ENCODE results near the gene CBX8. TPM values are rescaled to one million over a fixed set of nuclear protein-coding genes. Genes with fewer than 3 reads are reported as not detected.

Gene CBX8
- total and polyA plus RNA-seq, 2 experiments from 2014 or later = 6.5 to 8.6 TPM

DNA sequence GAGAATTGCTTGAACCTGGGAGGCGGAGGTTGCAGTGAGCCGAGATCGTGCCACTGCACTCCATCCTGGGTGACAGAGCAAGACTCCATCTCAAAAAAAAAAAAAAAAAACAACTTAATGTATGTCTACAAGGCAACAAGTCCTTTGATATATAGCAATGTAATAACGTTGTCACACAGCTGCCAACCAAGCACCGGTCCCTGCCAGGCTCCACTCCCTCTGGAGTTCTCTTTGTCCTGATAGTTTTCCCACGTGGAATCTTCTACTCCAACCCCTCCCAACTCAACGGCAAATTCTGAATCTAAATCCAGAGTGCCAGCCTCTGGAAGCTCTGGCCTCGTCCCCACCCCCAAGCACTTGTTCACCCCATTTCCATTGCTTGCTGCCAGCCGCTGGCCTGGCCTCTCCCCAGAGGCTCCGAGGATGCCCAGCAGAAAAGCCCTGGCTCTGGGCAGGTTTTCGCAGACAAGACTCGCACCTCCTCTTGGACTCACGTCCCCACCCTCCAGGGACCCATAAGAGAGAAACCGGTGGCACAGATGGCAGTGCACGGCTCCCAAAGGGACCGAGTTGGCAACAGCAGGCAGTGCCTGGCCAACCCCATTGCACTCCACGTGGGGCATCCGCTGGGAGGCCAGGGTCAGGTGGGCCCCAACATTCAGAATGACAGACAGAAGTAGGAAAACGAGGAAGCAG lies 34.8 kb downstream of the CBX8 start:
- WGBS (ENCODE audit: low lambda C conversion rate, missing lambda C conversion rate) = 91% methylated on average over 19 of the region's 19 CpGs

GRCh38 chr17:79760197-79760906 lies 36.5 kb downstream of the CBX8 start:
- no peak for DNase-seq (ENCODE audit: low spot score)
- Histone ChIP-seq H3K9me2 (replicated peaks; ENCODE audit: insufficient read depth) (no peaks in the 10 kb centered on the region), H3K9me3 (ENCODE audit: low read depth) (no peaks in the 10 kb centered on the region), H3K27me3 (no peaks in the 10 kb centered on the region), H4K20me1 (ENCODE audit: insufficient read depth, poor library complexity, severe bottlenecking) (no peaks in the 10 kb centered on the region), H3K4me1 (ENCODE audit: insufficient read depth) (no peaks in the 10 kb centered on the region), H3K27ac (no peak overlapping the region), H3K4me3 (no peak overlapping the region), H2AFZ (no peak overlapping the region), H3K79me2 (no peaks in the 10 kb centered on the region), H3K4me2 (no peak overlapping the region), H3K36me3 (replicated peaks; ENCODE audit: insufficient read depth, low read depth) (no peaks in the 10 kb centered on the region)
- 87% methylated on average over 21 of the region's 21 CpGs for WGBS (ENCODE audit: low lambda C conversion rate, missing lambda C conversion rate)
- TF ChIP-seq EZH2phosphoT487 (IDR thresholded peaks at IDR 0.05; ENCODE audit: low read depth, severe bottlenecking, unreplicated experiment) (no peak), EZH2 (IDR thresholded peaks at IDR 0.05; ENCODE audit: borderline replicate concordance) (no peak)
- TF ChIP-seq, protein P1, sequence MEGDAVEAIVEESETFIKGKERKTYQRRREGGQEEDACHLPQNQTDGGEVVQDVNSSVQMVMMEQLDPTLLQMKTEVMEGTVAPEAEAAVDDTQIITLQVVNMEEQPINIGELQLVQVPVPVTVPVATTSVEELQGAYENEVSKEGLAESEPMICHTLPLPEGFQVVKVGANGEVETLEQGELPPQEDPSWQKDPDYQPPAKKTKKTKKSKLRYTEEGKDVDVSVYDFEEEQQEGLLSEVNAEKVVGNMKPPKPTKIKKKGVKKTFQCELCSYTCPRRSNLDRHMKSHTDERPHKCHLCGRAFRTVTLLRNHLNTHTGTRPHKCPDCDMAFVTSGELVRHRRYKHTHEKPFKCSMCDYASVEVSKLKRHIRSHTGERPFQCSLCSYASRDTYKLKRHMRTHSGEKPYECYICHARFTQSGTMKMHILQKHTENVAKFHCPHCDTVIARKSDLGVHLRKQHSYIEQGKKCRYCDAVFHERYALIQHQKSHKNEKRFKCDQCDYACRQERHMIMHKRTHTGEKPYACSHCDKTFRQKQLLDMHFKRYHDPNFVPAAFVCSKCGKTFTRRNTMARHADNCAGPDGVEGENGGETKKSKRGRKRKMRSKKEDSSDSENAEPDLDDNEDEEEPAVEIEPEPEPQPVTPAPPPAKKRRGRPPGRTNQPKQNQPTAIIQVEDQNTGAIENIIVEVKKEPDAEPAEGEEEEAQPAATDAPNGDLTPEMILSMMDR (IDR thresholded peaks at IDR 0.05; ENCODE audit: poor library complexity) = no peak

More for the DNA sequence above, 34.8 kb downstream of the CBX8 start:
- Histone ChIP-seq H3K36me3 (replicated peaks; ENCODE audit: insufficient read depth, low read depth) (no peaks in the 10 kb centered on the region), H3K9me2 (replicated peaks; ENCODE audit: insufficient read depth) (no peaks in the 10 kb centered on the region), H3K4me3 (no peak overlapping the region), H4K20me1 (ENCODE audit: insufficient read depth, poor library complexity, severe bottlenecking) (no peaks in the 10 kb centered on the region), H2AFZ (no peak overlapping the region), H3K27me3 (no peaks in the 10 kb centered on the region), H3K27ac (no peak overlapping the region), H3K4me2 (no peak overlapping the region), H3K9me3 (ENCODE audit: low read depth) (no peaks in the 10 kb centered on the region), H3K4me1 (ENCODE audit: insufficient read depth) (no peaks in the 10 kb centered on the region), H3K79me2 (no peaks in the 10 kb centered on the region)
- TF ChIP-seq EZH2phosphoT487 (IDR thresholded peaks at IDR 0.05; ENCODE audit: low read depth, severe bottlenecking, unreplicated experiment) (no peak), EZH2 (IDR thresholded peaks at IDR 0.05; ENCODE audit: borderline replicate concordance) (no peak)
- TF ChIP-seq, protein P1 (IDR thresholded peaks at IDR 0.05; ENCODE audit: poor library complexity) = no peak
- no peak for DNase-seq (ENCODE audit: low spot score)

GRCh38 chr17:79758271-79758670 lies 38.6 kb downstream of the CBX8 start:
- H3K36me3 ChIP-seq (replicated peaks; ENCODE audit: insufficient read depth, low read depth) = no peaks in the 10 kb centered on the region
- no peak overlapping the region for H3K27ac ChIP-seq
- no peak for DNase-seq (ENCODE audit: low spot score)
- H3K9me3 ChIP-seq (ENCODE audit: low read depth) = no peaks in the 10 kb centered on the region
- TF ChIP-seq EZH2 (IDR thresholded peaks at IDR 0.05; ENCODE audit: borderline replicate concordance) (no peak), EZH2phosphoT487 (IDR thresholded peaks at IDR 0.05; ENCODE audit: low read depth, severe bottlenecking, unreplicated experiment) (no peak)
- TF ChIP-seq, protein P1 (IDR thresholded peaks at IDR 0.05; ENCODE audit: poor library complexity) = no peak
- 96% methylated on average over 6 of the region's 6 CpGs for WGBS (ENCODE audit: low lambda C conversion rate, missing lambda C conversion rate)
- H3K4me1 ChIP-seq (ENCODE audit: insufficient read depth) = no peaks in the 10 kb centered on the region
- H3K4me3 ChIP-seq = no peak overlapping the region
- H3K4me2 ChIP-seq = no peak overlapping the region
- H3K27me3 ChIP-seq = no peaks in the 10 kb centered on the region
- no peaks in the 10 kb centered on the region for H3K9me2 ChIP-seq (replicated peaks; ENCODE audit: insufficient read depth)
- H2AFZ ChIP-seq = no peak overlapping the region
- H4K20me1 ChIP-seq (ENCODE audit: insufficient read depth, poor library complexity, severe bottlenecking) = no peaks in the 10 kb centered on the region
- H3K79me2 ChIP-seq = no peaks in the 10 kb centered on the region
